ENCODE measurements around the gene CAPZA1.
A peak's percentile ranks its signal among the peaks of the same experiment; 100 is the strongest.

The CAPZA1 gene

GRCh38 chr1:112704391-112704933, 84.8 kb downstream of the CAPZA1 start:
- TF ChIP-seq Cebpa-rat (IDR thresholded peaks at IDR 0.05): no peak
- no peaks in the 10 kb centered on the region for H4K20me1 ChIP-seq
- no peaks in the 10 kb centered on the region for H3K9me3 ChIP-seq
- H3K4me2 ChIP-seq: peak overlapping the region; percentile 97
- peak overlapping the region; percentile 90 for H3K9ac ChIP-seq
- peaks cover 78% of the 10 kb centered on the region for H3K4me1 ChIP-seq
- peak overlapping the region; percentile 88 for H3K4me3 ChIP-seq
- H3K27me3 ChIP-seq: no peaks in the 10 kb centered on the region
- peaks cover 12% of the 10 kb centered on the region for H3K36me3 ChIP-seq
- peak overlapping the region; percentile 93 for H3K27ac ChIP-seq

GRCh38 chr1:112704934-112705627, 85.4 kb downstream of the CAPZA1 start:
- peak overlapping the region; percentile 93 for H3K27ac ChIP-seq
- peak overlapping the region; percentile 88 for H3K4me3 ChIP-seq
- no peaks in the 10 kb centered on the region for H3K27me3 ChIP-seq
- no peak for TF ChIP-seq Cebpa-rat (IDR thresholded peaks at IDR 0.05)
- no peaks in the 10 kb centered on the region for H3K9me3 ChIP-seq
- H4K20me1 ChIP-seq: no peaks in the 10 kb centered on the region
- peaks cover 72% of the 10 kb centered on the region for H3K4me1 ChIP-seq
- peaks cover 6% of the 10 kb centered on the region; the same call in 1 of the 2 replicates for H3K36me3 ChIP-seq
- peak overlapping the region; percentile 97 for H3K4me2 ChIP-seq
- peak overlapping the region; percentile 90 for H3K9ac ChIP-seq

- Histone ChIP-seq H3K9me3 (no peaks in the 10 kb centered on the region), H4K20me1 (no peaks in the 10 kb centered on the region), H3K4me1 (peaks cover 65% of the 10 kb centered on the region), H3K4me2 (peak within 1 kb of the TSS; percentile 97), H3K9ac (peak within 1 kb of the TSS; percentile 90), H3K27ac (peak within 1 kb of the TSS; percentile 93), H3K4me3 (peak within 1 kb of the TSS; percentile 88), H3K27me3 (no peaks in the 10 kb centered on the region), H3K36me3 (peaks cover 6% of the 10 kb centered on the region; the same call in 1 of the 2 replicates)
- TF ChIP-seq Cebpa-rat (IDR thresholded peaks at IDR 0.05): no peak
Observed at GRCh38 chr1:112706505-112707220, 87.0 kb downstream of the CAPZA1 start, which contains the start of gene RHOC. Gene RHOC (minus strand): TSS chr1:112707127. CDS start chr1:112703799, 3,328 bp downstream.

GRCh38 chr1:112707221-112708001, 87.8 kb downstream of the CAPZA1 start:
- H3K9ac ChIP-seq: peak overlapping the region; percentile 90
- no peaks in the 10 kb centered on the region for H3K27me3 ChIP-seq
- H3K4me1 ChIP-seq: peaks cover 60% of the 10 kb centered on the region
- TF ChIP-seq Cebpa-rat (IDR thresholded peaks at IDR 0.05): no peak
- H3K4me2 ChIP-seq: peak overlapping the region; percentile 97
- peaks cover 6% of the 10 kb centered on the region; the same call in 1 of the 2 replicates for H3K36me3 ChIP-seq
- no peaks in the 10 kb centered on the region for H4K20me1 ChIP-seq
- peak overlapping the region; percentile 93 for H3K27ac ChIP-seq
- no peaks in the 10 kb centered on the region for H3K9me3 ChIP-seq
- H3K4me3 ChIP-seq: peak overlapping the region; percentile 88

- peaks cover 54% of the 10 kb centered on the region for H3K4me1 ChIP-seq
- no peak overlapping the region for H3K27ac ChIP-seq
- peak overlapping the region; percentile 90; the same call in 1 of the 2 replicates for H3K9ac ChIP-seq
- no peak overlapping the region; the same call in 1 of the 2 replicates for H3K4me3 ChIP-seq
- H4K20me1 ChIP-seq: no peaks in the 10 kb centered on the region
- 0 out of 2 replicates have a peak, but pooled peaks cover under 1% of the 10 kb centered on the region for H3K27me3 ChIP-seq
- no peaks in the 10 kb centered on the region for H3K9me3 ChIP-seq
- peaks cover 3% of the 10 kb centered on the region; the same call in 1 of the 2 replicates for H3K36me3 ChIP-seq
- H3K4me2 ChIP-seq: peak overlapping the region; percentile 97
- no peak for TF ChIP-seq Cebpa-rat (IDR thresholded peaks at IDR 0.05)
Observed at GRCh38 chr1:112708002-112708448, 88.4 kb downstream of the CAPZA1 start.

- Histone ChIP-seq H3K9me3 (no peaks in the 10 kb centered on the region), H3K4me1 (peaks cover 51% of the 10 kb centered on the region), H3K36me3 (no peaks in the 10 kb centered on the region), H3K27ac (no peak overlapping the region), H3K4me3 (no peak overlapping the region), H3K27me3 (peaks cover 5% of the 10 kb centered on the region; the same call in 1 of the 2 replicates), H4K20me1 (0 out of 2 replicates have a peak, but pooled peaks cover under 1% of the 10 kb centered on the region), H3K4me2 (no peak overlapping the region), H3K9ac (no peak overlapping the region)
- no peak for TF ChIP-seq Cebpa-rat (IDR thresholded peaks at IDR 0.05)
Observed at GRCh38 chr1:112708489-112708888, 88.9 kb downstream of the CAPZA1 start.

- H3K4me2 ChIP-seq: no peak overlapping the region
- no peaks in the 10 kb centered on the region for H3K36me3 ChIP-seq
- no peak overlapping the region for H3K27ac ChIP-seq
- H4K20me1 ChIP-seq: peaks cover 14% of the 10 kb centered on the region
- no peak overlapping the region for H3K4me3 ChIP-seq
- peaks cover 48% of the 10 kb centered on the region for H3K4me1 ChIP-seq
- no peak overlapping the region for H3K9ac ChIP-seq
- no peaks in the 10 kb centered on the region for H3K9me3 ChIP-seq
- peaks cover 21% of the 10 kb centered on the region for H3K27me3 ChIP-seq
- TF ChIP-seq Cebpa-rat (IDR thresholded peaks at IDR 0.05): no peak
Observed at GRCh38 chr1:112710159-112710558, 90.5 kb downstream of the CAPZA1 start.

- H3K27ac ChIP-seq: no peak overlapping the region
- H3K36me3 ChIP-seq: no peaks in the 10 kb centered on the region
- H3K4me2 ChIP-seq: peak overlapping the region; percentile 48
- peaks cover 45% of the 10 kb centered on the region for H3K4me1 ChIP-seq
- peaks cover 14% of the 10 kb centered on the region for H4K20me1 ChIP-seq
- peaks cover 21% of the 10 kb centered on the region for H3K27me3 ChIP-seq
- no peak overlapping the region for H3K4me3 ChIP-seq
- no peak overlapping the region for H3K9ac ChIP-seq
- TF ChIP-seq Cebpa-rat (IDR thresholded peaks at IDR 0.05): no peak
- no peaks in the 10 kb centered on the region for H3K9me3 ChIP-seq
Observed at GRCh38 chr1:112710586-112710985, 91.0 kb downstream of the CAPZA1 start.

GRCh38 chr1:112711041-112711440, 91.4 kb downstream of the CAPZA1 start:
- peaks cover 14% of the 10 kb centered on the region for H4K20me1 ChIP-seq
- H3K27ac ChIP-seq: no peak overlapping the region
- H3K4me1 ChIP-seq: peaks cover 45% of the 10 kb centered on the region
- peak overlapping the region; percentile 48 for H3K4me2 ChIP-seq
- no peak for TF ChIP-seq Cebpa-rat (IDR thresholded peaks at IDR 0.05)
- no peak overlapping the region for H3K9ac ChIP-seq
- H3K9me3 ChIP-seq: no peaks in the 10 kb centered on the region
- peaks cover 21% of the 10 kb centered on the region for H3K27me3 ChIP-seq
- no peaks in the 10 kb centered on the region for H3K36me3 ChIP-seq
- no peak overlapping the region for H3K4me3 ChIP-seq

Measured in BLaER1 (cell line).